Left ventricle myocardium superior (tissue), 1 donor: ENCODE results near the gene ATXN7L2. TPM values are rescaled to one million over a fixed set of nuclear protein-coding genes. Genes with fewer than 3 reads are reported as not detected.
A peak's percentile ranks its signal among the peaks of the same experiment; 100 is the strongest.
"Not testable (repeated sequence)": the region's sequence is repeated elsewhere in the genome, so short reads cannot be mapped to it uniquely, and the experiment has no call there.

Experiments used
- ATAC-seq: fragments of 200-7000 bp; cut with Tn5 transposase; one replicate; pipeline ENCODE4 v1.9.1; 2020; ENCODE audit warnings: mild to moderate bottlenecking, moderate library complexity
- DNase-seq: peaks from one replicate; pipeline ENCODE4 v3.0.0-alpha.2; 2020
- intact Hi-C: fragments of 100-400 bp; cut with micrococcal nuclease; formaldehyde crosslinking; loops from one replicate; pipeline ENCODE4 v1.11.0; 2022
- total RNA-seq: library from RNA; stranded (reverse); fragmentation: NEBNext Ultra II Directional; extraction: Animal tissue kit (Norgen Biotek cat#: 25700); gene quantifications from one replicate; pipeline ENCODE4 v1.2.1, GENCODE V29; 2021
- donor health status: DM: no; HTN: yes; CAD: no; lungs with severe emphysema.

ATXN7L2 gene
- total RNA-seq, 1 donor from 2014 or later: 3.4 TPM

- DNase-seq, intact Hi-C loops: not testable (repeated sequence)
- ATAC-seq: peak; percentile 58
Observed at GRCh38 chr1:109473284-109474057, 10.2 kb upstream of the ATXN7L2 start.

- no peak for DNase-seq
Observed at GRCh38 chr1:109474697-109475096, 9.0 kb upstream of the ATXN7L2 start.

GRCh38 chr1:109475261-109475660 lies 8.4 kb upstream of the ATXN7L2 start:
- DNase-seq (no peak), ATAC-seq (no peak)
- intact Hi-C loops: no loop called here

More at GRCh38 chr1:109474697-109475096, 9.0 kb upstream of the ATXN7L2 start:
- ATAC-seq: peak; percentile 72
- intact Hi-C loops: no loop called here

- intact Hi-C loops: no loop called here
- ATAC-seq (no peak), DNase-seq (no peak)
Observed at GRCh38 chr1:109476825-109477224, 6.9 kb upstream of the ATXN7L2 start.

- intact Hi-C loops: no loop called here
- ATAC-seq (no peak), DNase-seq (no peak)
Observed at GRCh38 chr1:109477821-109478220, 5.9 kb upstream of the ATXN7L2 start.

GRCh38 chr1:109478806-109479205 lies 4.9 kb upstream of the ATXN7L2 start:
- intact Hi-C loops: no loop called here
- no peak for DNase-seq
- no peak for ATAC-seq

- ATAC-seq: no peak
- intact Hi-C loops: no loop called here
- no peak for DNase-seq
Observed at GRCh38 chr1:109479311-109479710, 4.4 kb upstream of the ATXN7L2 start.

GRCh38 chr1:109479901-109480300 lies 3.8 kb upstream of the ATXN7L2 start:
- ATAC-seq (no peak), DNase-seq (no peak)
- intact Hi-C loops: no loop called here

GRCh38 chr1:109481646-109482045 lies 2.1 kb upstream of the ATXN7L2 start:
- no peak for DNase-seq
- intact Hi-C loops: no loop called here
- ATAC-seq: no peak

GRCh38 chr1:109482242-109482641 lies 1.5 kb upstream of the ATXN7L2 start:
- ATAC-seq: no peak
- intact Hi-C loops: no loop called here
- DNase-seq: no peak

GRCh38 chr1:109482791-109483671 lies 674 bp upstream of the ATXN7L2 start:
- intact Hi-C loops: no loop called here
- DNase-seq (peak; percentile 56), ATAC-seq (peak; percentile 32)

- DNase-seq (no peak), ATAC-seq (peak; percentile 2)
- intact Hi-C loops: no loop called here
Observed at GRCh38 chr1:109484519-109484975, 842 bp downstream of the ATXN7L2 start.

GRCh38 chr1:109485001-109485400 lies 1.3 kb downstream of the ATXN7L2 start:
- DNase-seq: no peak
- intact Hi-C loops: no loop called here
- ATAC-seq: no peak

- ATAC-seq (no peak), DNase-seq (no peak)
- intact Hi-C loops: no loop called here
Observed at GRCh38 chr1:109487261-109487660, 3.6 kb downstream of the ATXN7L2 start.

- intact Hi-C loops: no loop called here
- ATAC-seq (no peak), DNase-seq (no peak)
Observed at GRCh38 chr1:109488201-109488600, 4.5 kb downstream of the ATXN7L2 start.

- no peak for ATAC-seq
- DNase-seq: no peak
- intact Hi-C loops: no loop called here
Observed at GRCh38 chr1:109488696-109489095, 5.0 kb downstream of the ATXN7L2 start.

GRCh38 chr1:109490029-109490933 lies 6.6 kb downstream of the ATXN7L2 start:
- ATAC-seq (peak; percentile 51), DNase-seq (peak; percentile 63)
- intact Hi-C loops: loop anchor here (5.0 kb wide), 1 partner anchor 42 kb away; no protein-coding TSS in a partner anchor

GRCh38 chr1:109490934-109491302 lies 7.2 kb downstream of the ATXN7L2 start:
- intact Hi-C loops: loop anchor here (5.0 kb wide), 1 partner anchor 41 kb away; no protein-coding TSS in a partner anchor
- ATAC-seq (peak; percentile 13), DNase-seq (peak; percentile 59)

- ATAC-seq (no peak), DNase-seq (no peak)
- intact Hi-C loops: loop anchor here (5.0 kb wide), 1 partner anchor 41 kb away; no protein-coding TSS in a partner anchor
Observed at GRCh38 chr1:109491372-109491771, 7.7 kb downstream of the ATXN7L2 start.
